ENCODE data around the gene APAF1.
"Not testable (repeated sequence)": the region's sequence is repeated elsewhere in the genome, so short reads cannot be mapped to it uniquely, and the experiment has no call there.

Gene APAF1

DNA sequence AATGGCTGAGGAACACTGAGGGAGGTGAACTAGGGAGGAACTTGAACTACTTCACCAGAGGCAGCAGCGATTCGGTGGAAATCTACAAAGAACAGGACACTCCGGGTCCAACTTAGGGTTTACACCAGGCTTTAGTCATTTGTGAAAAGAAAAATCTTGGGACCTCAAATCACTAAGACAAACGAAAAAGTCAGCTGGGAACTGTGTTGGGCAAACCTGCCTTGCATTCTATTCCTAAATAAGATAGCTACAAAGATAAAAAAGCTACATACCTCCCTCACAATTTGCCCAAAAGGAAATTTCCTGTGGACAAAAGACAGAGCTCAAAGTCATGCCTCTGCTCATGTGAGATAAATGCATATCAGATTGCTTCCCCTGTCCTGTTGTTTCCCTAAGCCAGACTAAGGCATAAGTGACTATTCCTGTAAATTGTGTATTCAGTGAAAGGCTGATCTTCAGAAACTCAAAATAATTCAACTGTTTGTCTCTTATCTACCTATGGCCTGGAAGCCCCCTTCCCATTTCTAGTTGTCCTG lies 106.6 kb downstream of the APAF1 start:
- no peak overlapping the region for H3K4me3 ChIP-seq
- no peaks in the 10 kb centered on the region for H3K9me3 ChIP-seq (ENCODE audit: low read depth, low read length)
- DNase-seq (ENCODE audit: low read depth, low spot score): no peak
- no peak overlapping the region for H3K9ac ChIP-seq (ENCODE audit: insufficient read length)
- no peaks in the 10 kb centered on the region for H3K36me3 ChIP-seq (ENCODE audit: insufficient read depth, low read length)
- no peak overlapping the region for H3K27ac ChIP-seq
- TF ChIP-seq FOXP2 (optimal IDR thresholded peaks at IDR 0.05; ENCODE audit: control extremely low read depth, extremely low read length, insufficient read depth): no peak
- no peak for TF ChIP-seq POLR2AphosphoS5 (IDR thresholded peaks at IDR 0.05; ENCODE audit: borderline replicate concordance, low read depth, low read length)
- TF ChIP-seq EZH2 (IDR thresholded peaks at IDR 0.05): no peak

DNA sequence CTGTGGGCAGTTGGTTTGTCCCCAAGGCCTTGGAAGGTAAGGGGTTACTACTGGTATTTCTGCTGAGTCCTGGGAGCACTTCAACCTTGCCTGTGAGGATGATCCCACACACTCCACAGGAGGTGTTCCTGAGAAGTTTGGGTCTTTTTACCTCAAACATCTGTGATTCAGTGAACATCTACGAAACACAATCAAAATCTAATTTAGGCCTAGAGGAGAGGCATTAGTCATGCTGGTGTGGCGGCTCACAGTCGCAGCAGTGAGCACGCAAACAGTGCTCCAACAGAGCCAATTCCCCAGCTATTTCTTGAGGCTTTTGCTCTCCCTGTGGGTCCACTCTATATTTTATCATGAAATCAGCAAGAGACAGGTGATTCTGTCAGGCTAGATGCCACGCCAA lies 107.6 kb downstream of the APAF1 start:
- no peaks in the 10 kb centered on the region for H3K36me3 ChIP-seq (ENCODE audit: insufficient read depth, low read length)
- no peak overlapping the region for H3K9ac ChIP-seq (ENCODE audit: insufficient read length)
- H3K9me3 ChIP-seq (ENCODE audit: low read depth, low read length): no peaks in the 10 kb centered on the region
- DNase-seq (ENCODE audit: low read depth, low spot score): no peak
- no peak overlapping the region for H3K27ac ChIP-seq
- H3K4me3 ChIP-seq: no peak overlapping the region
- TF ChIP-seq EZH2 (IDR thresholded peaks at IDR 0.05) (no peak), FOXP2 (optimal IDR thresholded peaks at IDR 0.05; ENCODE audit: control extremely low read depth, extremely low read length, insufficient read depth) (no peak), POLR2AphosphoS5 (IDR thresholded peaks at IDR 0.05; ENCODE audit: borderline replicate concordance, low read depth, low read length) (no peak)

GRCh38 chr12:98754095-98754494 lies 109.0 kb downstream of the APAF1 start:
- Histone ChIP-seq H3K9ac (ENCODE audit: insufficient read length) (no peak overlapping the region), H3K9me3 (ENCODE audit: low read depth, low read length) (no peaks in the 10 kb centered on the region), H3K27ac (no peak overlapping the region), H3K4me3 (no peak overlapping the region), H3K36me3 (ENCODE audit: insufficient read depth, low read length) (no peaks in the 10 kb centered on the region)
- no peak for DNase-seq (ENCODE audit: low read depth, low spot score)
- TF ChIP-seq FOXP2 (optimal IDR thresholded peaks at IDR 0.05; ENCODE audit: control extremely low read depth, extremely low read length, insufficient read depth) (no peak), POLR2AphosphoS5 (IDR thresholded peaks at IDR 0.05; ENCODE audit: borderline replicate concordance, low read depth, low read length) (no peak)

GRCh38 chr12:98755855-98756254 lies 110.8 kb downstream of the APAF1 start:
- H3K27ac ChIP-seq; H3K36me3 ChIP-seq (ENCODE audit: insufficient read depth, low read length); H3K4me3 ChIP-seq; H3K9ac ChIP-seq (ENCODE audit: insufficient read length); DNase-seq (ENCODE audit: low read depth, low spot score); H3K9me3 ChIP-seq (ENCODE audit: low read depth, low read length): not testable (repeated sequence)

- Histone ChIP-seq H3K9ac (ENCODE audit: insufficient read length) (no peak overlapping the region), H3K36me3 (ENCODE audit: insufficient read depth, low read length) (no peaks in the 10 kb centered on the region), H3K4me3 (no peak overlapping the region)
Observed at GRCh38 chr12:98757455-98757854, 112.4 kb downstream of the APAF1 start.

DNA sequence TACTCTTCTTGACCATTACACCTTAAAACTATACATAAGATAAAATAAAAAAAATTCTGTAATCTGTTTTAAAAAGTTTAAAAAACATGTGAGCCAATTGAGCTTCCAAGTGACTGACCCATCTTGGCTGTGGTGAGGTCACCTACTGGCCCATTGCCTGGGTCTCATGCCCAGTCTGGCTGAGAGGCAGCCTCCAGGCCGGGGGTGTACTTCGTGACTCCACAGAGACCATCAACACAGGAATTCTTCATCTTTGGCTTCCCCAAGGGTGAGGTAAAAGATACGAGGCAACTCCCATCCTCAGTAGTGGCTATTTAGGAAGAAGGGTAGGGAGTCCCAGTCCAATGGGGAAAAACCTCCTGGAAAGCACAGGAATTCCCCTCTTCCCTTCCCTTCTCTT lies 113.2 kb downstream of the APAF1 start:
- no peak overlapping the region for H3K9ac ChIP-seq (ENCODE audit: insufficient read length)
- no peak overlapping the region for H3K27ac ChIP-seq
- no peaks in the 10 kb centered on the region for H3K9me3 ChIP-seq (ENCODE audit: low read depth, low read length)

More at GRCh38 chr12:98757455-98757854, 112.4 kb downstream of the APAF1 start:
- TF ChIP-seq FOXP2 (optimal IDR thresholded peaks at IDR 0.05; ENCODE audit: control extremely low read depth, extremely low read length, insufficient read depth): no peak
- TF ChIP-seq POLR2AphosphoS5 (IDR thresholded peaks at IDR 0.05; ENCODE audit: borderline replicate concordance, low read depth, low read length): no peak
- TF ChIP-seq EZH2 (IDR thresholded peaks at IDR 0.05): no peak
- DNase-seq (ENCODE audit: low read depth, low spot score): no peak
- Histone ChIP-seq H3K27ac (no peak overlapping the region), H3K9me3 (ENCODE audit: low read depth, low read length) (no peaks in the 10 kb centered on the region)

DNA sequence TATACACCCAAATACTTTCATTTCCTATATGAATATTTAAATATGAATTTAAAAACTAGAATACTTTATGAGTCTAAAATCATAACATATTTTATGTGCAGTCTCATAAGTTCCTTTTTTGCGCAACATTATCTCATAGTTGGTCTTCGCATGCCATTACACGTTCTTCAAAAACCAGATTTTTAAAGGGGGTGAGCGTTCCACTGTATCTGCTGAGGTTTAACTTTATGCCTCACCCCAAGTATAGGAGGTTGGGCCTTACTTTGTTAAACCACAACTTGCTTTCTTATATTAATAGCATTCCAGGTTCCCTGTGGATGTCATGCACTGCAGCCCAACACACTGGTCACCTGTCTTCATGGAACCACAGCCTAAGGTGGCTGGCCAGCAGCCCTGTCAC lies 118.6 kb downstream of the APAF1 start:
- no peaks in the 10 kb centered on the region for H3K36me3 ChIP-seq (ENCODE audit: insufficient read depth, low read length)
- H3K9me3 ChIP-seq (ENCODE audit: low read depth, low read length): no peaks in the 10 kb centered on the region
- DNase-seq (ENCODE audit: low read depth, low spot score): no peak
- H3K27ac ChIP-seq: no peak overlapping the region
- no peak overlapping the region for H3K9ac ChIP-seq (ENCODE audit: insufficient read length)
- TF ChIP-seq FOXP2 (optimal IDR thresholded peaks at IDR 0.05; ENCODE audit: control extremely low read depth, extremely low read length, insufficient read depth) (no peak), EZH2 (IDR thresholded peaks at IDR 0.05) (no peak), POLR2AphosphoS5 (IDR thresholded peaks at IDR 0.05; ENCODE audit: borderline replicate concordance, low read depth, low read length) (no peak)
- H3K4me3 ChIP-seq: no peak overlapping the region

More for the DNA sequence above, 113.2 kb downstream of the APAF1 start:
- Histone ChIP-seq H3K4me3 (no peak overlapping the region), H3K36me3 (ENCODE audit: insufficient read depth, low read length) (no peaks in the 10 kb centered on the region)
- TF ChIP-seq POLR2AphosphoS5 (IDR thresholded peaks at IDR 0.05; ENCODE audit: borderline replicate concordance, low read depth, low read length): no peak
- no peak for TF ChIP-seq FOXP2 (optimal IDR thresholded peaks at IDR 0.05; ENCODE audit: control extremely low read depth, extremely low read length, insufficient read depth)
- no peak for TF ChIP-seq EZH2 (IDR thresholded peaks at IDR 0.05)
- no peak for DNase-seq (ENCODE audit: low read depth, low spot score)

DNA sequence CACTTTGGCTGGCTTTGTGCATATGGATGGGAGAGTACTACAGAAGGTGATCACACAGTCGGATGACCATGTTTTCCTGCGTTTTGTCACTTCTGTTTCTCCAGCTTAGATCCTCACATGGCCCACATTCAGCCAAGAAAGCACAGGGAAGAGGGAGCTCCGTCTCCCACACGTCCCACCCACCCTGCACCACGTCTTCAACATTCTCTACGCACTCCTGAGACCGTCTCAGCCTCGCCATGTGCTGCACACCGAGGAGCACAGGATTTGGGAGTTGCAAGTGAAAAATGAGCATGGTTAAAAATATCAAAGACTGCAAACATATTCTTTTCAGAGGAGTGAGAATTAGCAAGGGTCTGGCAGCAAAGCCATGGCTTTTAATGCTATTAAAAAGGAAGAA lies 122.2 kb downstream of the APAF1 start:
- TF ChIP-seq EZH2 (IDR thresholded peaks at IDR 0.05): no peak
- no peak for TF ChIP-seq POLR2AphosphoS5 (IDR thresholded peaks at IDR 0.05; ENCODE audit: borderline replicate concordance, low read depth, low read length)
- no peak for TF ChIP-seq FOXP2 (optimal IDR thresholded peaks at IDR 0.05; ENCODE audit: control extremely low read depth, extremely low read length, insufficient read depth)
- no peak for DNase-seq (ENCODE audit: low read depth, low spot score)
- Histone ChIP-seq H3K9me3 (ENCODE audit: low read depth, low read length) (no peaks in the 10 kb centered on the region), H3K4me3 (no peak overlapping the region), H3K36me3 (ENCODE audit: insufficient read depth, low read length) (no peaks in the 10 kb centered on the region), H3K27ac (no peak overlapping the region), H3K9ac (ENCODE audit: insufficient read length) (no peak overlapping the region)

- Histone ChIP-seq H3K4me3 (no peak overlapping the region), H3K9ac (ENCODE audit: insufficient read length) (no peak overlapping the region), H3K9me3 (ENCODE audit: low read depth, low read length) (no peaks in the 10 kb centered on the region), H3K27ac (no peak overlapping the region), H3K36me3 (ENCODE audit: insufficient read depth, low read length) (no peaks in the 10 kb centered on the region)
- DNase-seq (ENCODE audit: low read depth, low spot score): no peak
- no peak for TF ChIP-seq FOXP2 (optimal IDR thresholded peaks at IDR 0.05; ENCODE audit: control extremely low read depth, extremely low read length, insufficient read depth)
- no peak for TF ChIP-seq EZH2 (IDR thresholded peaks at IDR 0.05)
- TF ChIP-seq POLR2AphosphoS5 (IDR thresholded peaks at IDR 0.05; ENCODE audit: borderline replicate concordance, low read depth, low read length): no peak
Observed at GRCh38 chr12:98769068-98769467, 124.0 kb downstream of the APAF1 start.

All from SK-N-MC (cell line).